Measurements from ENCODE around the gene PAK4. TPM values are rescaled to one million over a fixed set of nuclear protein-coding genes. Genes with fewer than 3 reads are reported as not detected.

PAK4 gene
- total and polyA plus RNA-seq, 2 of the 8 experiments (the other 6 are each of a cell fraction or from before 2014, with no cell fraction given): 50.7 to 64.4 TPM

GRCh38 chr19:39097299-39097698, 28.3 kb upstream of the PAK4 start (continued):
- TF ChIP-seq SUZ12 (IDR thresholded peaks at IDR 0.05; ENCODE audit: low read length): no peak
